GM18870 (cell line): ENCODE results near the gene CYB561D1.

ENCODE experiments used
- ATAC-seq: cut with Tn5 transposase; IDR thresholded peaks from one replicate; pipeline ENCODE4 v1.9.1; 2021; ENCODE audit warnings: moderate library complexity; ENCODE audit not compliant: unreplicated experiment

CYB561D1 gene

GRCh38 chr1:109479901-109480300 lies 14.0 kb upstream of the CYB561D1 start:
- no peak for ATAC-seq

GRCh38 chr1:109481646-109482045 lies 12.2 kb upstream of the CYB561D1 start:
- no peak for ATAC-seq

- no peak for ATAC-seq
Observed at GRCh38 chr1:109482242-109482641, 11.7 kb upstream of the CYB561D1 start.

GRCh38 chr1:109482791-109483671 lies 10.9 kb upstream of the CYB561D1 start:
- peak; percentile 19 for ATAC-seq

GRCh38 chr1:109483672-109484518 lies 10.0 kb upstream of the CYB561D1 start, which contains the start of gene ATXN7L2:
ATXN7L2 (plus strand) TSS chr1:109483905; CDS start chr1:109483954, 49 bp downstream.
- peak; percentile 60 for ATAC-seq

- ATAC-seq, result no peak
Observed at GRCh38 chr1:109484519-109484975, 9.3 kb upstream of the CYB561D1 start.

- no peak for ATAC-seq
Observed at GRCh38 chr1:109485001-109485400, 8.9 kb upstream of the CYB561D1 start.

GRCh38 chr1:109487261-109487660 lies 6.6 kb upstream of the CYB561D1 start:
- no peak for ATAC-seq

GRCh38 chr1:109488201-109488600 lies 5.7 kb upstream of the CYB561D1 start:
- ATAC-seq, result no peak

- ATAC-seq, result no peak
Observed at GRCh38 chr1:109488696-109489095, 5.2 kb upstream of the CYB561D1 start.

GRCh38 chr1:109490029-109490933 lies 3.6 kb upstream of the CYB561D1 start:
- no peak for ATAC-seq

GRCh38 chr1:109490934-109491302 lies 3.0 kb upstream of the CYB561D1 start:
- ATAC-seq, result no peak

- no peak for ATAC-seq
Observed at GRCh38 chr1:109491372-109491771, 2.5 kb upstream of the CYB561D1 start.

GRCh38 chr1:109492779-109493178 lies 1.1 kb upstream of the CYB561D1 start:
- ATAC-seq, result no peak

GRCh38 chr1:109493227-109493626 lies 667 bp upstream of the CYB561D1 start:
- ATAC-seq, result no peak

- no peak for ATAC-seq
Observed at GRCh38 chr1:109495738-109496137, 1.8 kb downstream of the CYB561D1 start.

- ATAC-seq, result no peak
Observed at GRCh38 chr1:109497449-109498160, 3.7 kb downstream of the CYB561D1 start.

GRCh38 chr1:109498161-109498801 lies 4.4 kb downstream of the CYB561D1 start:
- no peak for ATAC-seq

- ATAC-seq, result no peak
Observed at GRCh38 chr1:109499081-109499480, 5.2 kb downstream of the CYB561D1 start.
